A673 (cell line): ENCODE results near the gene RIMS4. TPM values are rescaled to one million over a fixed set of nuclear protein-coding genes. Genes with fewer than 3 reads are reported as not detected.

Experiments used
- BruUV-seq: library from RNA; stranded (reverse); fragments of 400-500 nt; replicated peaks from 2 replicates; lab custom pipeline; 2021; lab: Mats Ljungman, UMichigan
- CTCF ChIA-PET: fragments of 300-600 bp; sonication (Branson Sonifier 250); formaldehyde crosslinking; loops from one replicate; lab custom pipeline; 2022; ENCODE audit warnings: antibody characterized with exemption; lab: Charles Lee
- POLR2A ChIA-PET: fragments of 300-600 bp; sonication (Branson Sonifier 250); formaldehyde crosslinking; loops from one replicate; lab custom pipeline; 2022; ENCODE audit warnings: antibody characterized with exemption; ENCODE audit not compliant: low non-redundant PET; lab: Charles Lee
- DNase-seq: peaks from one replicate; pipeline ENCODE4 v3.0.0-alpha.2; 2015; ENCODE audit warnings: low spot score
- H3K27ac ChIP-seq: fragments of 200-600 bp; sonication (generic); 2 replicates; pipeline ENCODE4 v1.5.1; 2016; ENCODE audit warnings: mixed run types, low read depth, mild to moderate bottlenecking, mixed read lengths, antibody characterized with exemption, low read length; ENCODE audit not compliant: poor library complexity, severe bottlenecking
- H3K27me3 ChIP-seq: fragments of 200-600 bp; sonication (generic); replicated peaks from 2 replicates; pipeline ENCODE4 v1.6.1; 2017; ENCODE audit warnings: mixed run types, low read depth, mild to moderate bottlenecking, mixed read lengths, antibody characterized with exemption, low read length; ENCODE audit not compliant: insufficient read depth, poor library complexity
- H3K36me3 ChIP-seq: fragments of 200-600 bp; sonication (generic); 2 replicates; pipeline ENCODE4 v1.6.1; 2016; ENCODE audit warnings: mixed run types, mild to moderate bottlenecking, mixed read lengths, antibody characterized with exemption, low read length; ENCODE audit not compliant: insufficient read depth, poor library complexity, severe bottlenecking
- H3K4me1 ChIP-seq: fragments of 200-600 bp; sonication (generic); 2 replicates; pipeline ENCODE4 v1.6.1; 2017; ENCODE audit warnings: mixed run types, mild to moderate bottlenecking, mixed read lengths, antibody characterized with exemption, low read length; ENCODE audit not compliant: insufficient read depth, poor library complexity, severe bottlenecking
- H3K4me3 ChIP-seq: fragments of 200-600 bp; sonication (generic); 2 replicates; pipeline ENCODE4 v1.5.1; 2016; ENCODE audit warnings: low read depth, mixed run types, mild to moderate bottlenecking, mixed read lengths, low read length; ENCODE audit not compliant: poor library complexity, severe bottlenecking
- H3K9me3 ChIP-seq: fragments of 200-600 bp; sonication (generic); 2 replicates; pipeline ENCODE4 v1.6.1; 2016; ENCODE audit warnings: mixed run types, low read depth, mild to moderate bottlenecking, mixed read lengths, antibody characterized with exemption, low read length; ENCODE audit not compliant: poor library complexity, severe bottlenecking
- EZH2 ChIP-seq: fragments of 200-600 bp; sonication (generic); IDR thresholded peaks from 2 replicates; pipeline ENCODE4 v1.6.1; 2017; ENCODE audit warnings: borderline replicate concordance, low read depth, mild to moderate bottlenecking, mixed read lengths, antibody characterized with exemption, low read length; ENCODE audit not compliant: poor library complexity, severe bottlenecking
- intact Hi-C: fragments of 100-400 bp; cut with micrococcal nuclease; formaldehyde crosslinking; loops from one replicate; pipeline ENCODE4 v1.10.0; 2022; ENCODE audit not compliant: unreplicated experiment
- total RNA-seq: library from RNA; stranded (reverse); gene quantifications from 2 replicates; pipeline ENCODE4 v1.2.3, GENCODE V29; 2021
- TF ChIP-seq, protein P1 (sequence below): fragments of 300-800, 200-600 bp; sonication (generic); conservative IDR thresholded peaks from 2 replicates; pipeline ENCODE4 v1.5.1; 2017; ENCODE audit warnings: low read depth, mild to moderate bottlenecking, antibody characterized with exemption, low read length, moderate library complexity, mixed read lengths

The RIMS4 gene
- total RNA-seq, 1 experiment from 2014 or later = 0.39 TPM

DNA sequence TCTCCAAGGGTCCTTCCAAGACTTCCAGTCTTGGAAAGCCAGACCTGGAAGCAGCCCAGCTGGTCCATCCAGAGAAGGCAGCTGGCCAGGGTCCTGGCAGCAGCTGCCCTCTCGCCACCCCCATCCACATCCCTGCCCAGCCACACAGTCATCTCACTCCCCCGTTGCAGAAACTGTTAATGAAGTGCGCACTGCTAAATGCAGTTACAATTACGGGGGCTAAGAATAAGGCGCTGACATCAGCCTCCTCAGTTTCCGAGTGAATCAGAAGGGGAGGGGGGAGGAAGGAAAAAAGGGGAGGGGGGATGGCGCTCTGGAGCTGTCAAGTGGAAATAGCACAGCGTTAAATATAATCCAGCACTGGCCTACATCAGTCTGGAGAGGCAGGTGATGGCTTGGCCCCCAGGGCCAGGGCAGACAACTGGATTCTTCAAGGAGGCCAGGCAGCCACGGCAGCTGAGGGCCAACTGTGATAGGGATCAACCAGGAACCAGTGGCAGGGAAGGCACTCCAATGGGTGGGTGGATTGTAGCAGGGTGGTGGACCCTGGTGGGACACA, 6.9 kb downstream of the RIMS4 start:
- DNase-seq = no peak
- CTCF ChIA-PET = no interaction called here
- Histone ChIP-seq H3K4me3 (no peak overlapping the region), H3K27ac (no peak overlapping the region), H3K9me3 (no peaks in the 10 kb centered on the region), H3K4me1 (no peaks in the 10 kb centered on the region), H3K27me3 (peaks cover 44% of the 10 kb centered on the region), H3K36me3 (no peaks in the 10 kb centered on the region)
- POLR2A ChIA-PET = no interaction called here
- intact Hi-C loops = no loop called here
- BruUV-seq = no TSS peak
- TF ChIP-seq, protein P1, sequence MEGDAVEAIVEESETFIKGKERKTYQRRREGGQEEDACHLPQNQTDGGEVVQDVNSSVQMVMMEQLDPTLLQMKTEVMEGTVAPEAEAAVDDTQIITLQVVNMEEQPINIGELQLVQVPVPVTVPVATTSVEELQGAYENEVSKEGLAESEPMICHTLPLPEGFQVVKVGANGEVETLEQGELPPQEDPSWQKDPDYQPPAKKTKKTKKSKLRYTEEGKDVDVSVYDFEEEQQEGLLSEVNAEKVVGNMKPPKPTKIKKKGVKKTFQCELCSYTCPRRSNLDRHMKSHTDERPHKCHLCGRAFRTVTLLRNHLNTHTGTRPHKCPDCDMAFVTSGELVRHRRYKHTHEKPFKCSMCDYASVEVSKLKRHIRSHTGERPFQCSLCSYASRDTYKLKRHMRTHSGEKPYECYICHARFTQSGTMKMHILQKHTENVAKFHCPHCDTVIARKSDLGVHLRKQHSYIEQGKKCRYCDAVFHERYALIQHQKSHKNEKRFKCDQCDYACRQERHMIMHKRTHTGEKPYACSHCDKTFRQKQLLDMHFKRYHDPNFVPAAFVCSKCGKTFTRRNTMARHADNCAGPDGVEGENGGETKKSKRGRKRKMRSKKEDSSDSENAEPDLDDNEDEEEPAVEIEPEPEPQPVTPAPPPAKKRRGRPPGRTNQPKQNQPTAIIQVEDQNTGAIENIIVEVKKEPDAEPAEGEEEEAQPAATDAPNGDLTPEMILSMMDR = no peak
- TF ChIP-seq EZH2 = no peak

GRCh38 chr20:44802702-44803101, 7.6 kb downstream of the RIMS4 start:
- BruUV-seq = no TSS peak
- intact Hi-C loops = no loop called here
- ChIA-PET CTCF (no interaction called here), POLR2A (no interaction called here)
- DNase-seq = no peak
- TF ChIP-seq, protein P1 = no peak
- no peak for TF ChIP-seq EZH2
- no peak overlapping the region for H3K4me3 ChIP-seq
- no peaks in the 10 kb centered on the region for H3K9me3 ChIP-seq
- no peaks in the 10 kb centered on the region for H3K4me1 ChIP-seq
- H3K36me3 ChIP-seq = no peaks in the 10 kb centered on the region
- H3K27me3 ChIP-seq = peaks cover 36% of the 10 kb centered on the region
- H3K27ac ChIP-seq = no peak overlapping the region

GRCh38 chr20:44800391-44801046, 9.8 kb downstream of the RIMS4 start:
- BruUV-seq = no TSS peak
- no peaks in the 10 kb centered on the region for H3K36me3 ChIP-seq
- peaks cover 20% of the 10 kb centered on the region for H3K27me3 ChIP-seq
- DNase-seq = no peak
- H3K9me3 ChIP-seq = no peaks in the 10 kb centered on the region
- intact Hi-C loops = loop anchor here (1.0 kb wide), 1 partner anchor 67 kb away; no protein-coding TSS in a partner anchor
- H3K27ac ChIP-seq = no peak overlapping the region
- no peaks in the 10 kb centered on the region for H3K4me1 ChIP-seq
- POLR2A ChIA-PET = no interaction called here
- TF ChIP-seq EZH2 = no peak
- TF ChIP-seq, protein P1 = peak; percentile 69
- CTCF ChIA-PET = interaction anchor here (0.6 kb wide), 2 partner anchors 31 to 42 kb away, joined by 3 to 4 read pairs; no protein-coding TSS in a partner anchor
- H3K4me3 ChIP-seq = no peak overlapping the region
